22Rv1 (cell line): ENCODE measurements around the gene ANXA8.

Experiments used
- ZFX ChIP-seq: fragments of 450-650 bp; IDR thresholded peaks from 2 replicates; pipeline ENCODE4 v1.6.1; 2017; ENCODE audit warnings: antibody characterized with exemption, borderline replicate concordance
- TF ChIP-seq, protein P1 (sequence below): fragments of 450-650 bp; IDR thresholded peaks from 2 replicates; pipeline ENCODE4 v1.5.1; 2017; ENCODE audit warnings: mild to moderate bottlenecking

DNA sequence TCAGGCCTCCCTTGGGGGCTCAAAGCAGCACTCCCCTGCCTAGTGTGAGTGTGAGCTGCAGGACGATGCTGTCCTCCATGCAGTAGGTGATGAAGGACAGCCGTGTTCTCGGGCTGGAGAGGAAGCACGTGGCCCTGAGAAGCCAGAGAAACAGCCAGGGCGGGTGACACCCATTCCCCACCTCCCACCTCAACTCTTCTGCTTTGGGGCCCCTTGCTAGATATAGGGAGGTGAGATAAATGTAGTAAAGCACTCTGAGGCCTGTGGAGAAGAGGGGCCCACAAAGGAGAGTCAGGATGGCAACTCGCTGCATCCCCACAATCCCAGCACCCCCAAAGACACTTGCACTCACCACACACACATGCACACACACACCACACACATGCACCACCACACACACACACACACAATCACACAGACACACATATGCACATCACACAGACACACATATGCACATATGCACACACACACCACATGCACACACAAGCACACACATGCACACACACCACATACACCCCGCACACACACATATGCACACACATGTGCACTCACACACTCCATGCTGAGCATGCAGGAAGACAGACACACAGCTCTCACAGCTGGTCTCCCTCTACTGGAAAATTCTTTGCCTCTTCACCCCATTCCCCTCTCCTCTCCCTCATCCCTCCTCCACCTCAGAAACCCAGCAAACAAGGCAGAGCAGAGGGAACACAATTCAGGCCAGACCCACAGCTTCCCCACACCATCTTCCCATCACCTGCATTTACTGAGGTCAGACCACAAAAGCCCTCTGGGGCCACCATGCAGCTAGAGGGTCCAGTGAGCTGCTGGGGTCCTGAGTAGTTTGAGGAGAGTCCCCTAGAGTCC is 30.5 kb downstream of the ANXA8 start:
- TF ChIP-seq, protein P1, sequence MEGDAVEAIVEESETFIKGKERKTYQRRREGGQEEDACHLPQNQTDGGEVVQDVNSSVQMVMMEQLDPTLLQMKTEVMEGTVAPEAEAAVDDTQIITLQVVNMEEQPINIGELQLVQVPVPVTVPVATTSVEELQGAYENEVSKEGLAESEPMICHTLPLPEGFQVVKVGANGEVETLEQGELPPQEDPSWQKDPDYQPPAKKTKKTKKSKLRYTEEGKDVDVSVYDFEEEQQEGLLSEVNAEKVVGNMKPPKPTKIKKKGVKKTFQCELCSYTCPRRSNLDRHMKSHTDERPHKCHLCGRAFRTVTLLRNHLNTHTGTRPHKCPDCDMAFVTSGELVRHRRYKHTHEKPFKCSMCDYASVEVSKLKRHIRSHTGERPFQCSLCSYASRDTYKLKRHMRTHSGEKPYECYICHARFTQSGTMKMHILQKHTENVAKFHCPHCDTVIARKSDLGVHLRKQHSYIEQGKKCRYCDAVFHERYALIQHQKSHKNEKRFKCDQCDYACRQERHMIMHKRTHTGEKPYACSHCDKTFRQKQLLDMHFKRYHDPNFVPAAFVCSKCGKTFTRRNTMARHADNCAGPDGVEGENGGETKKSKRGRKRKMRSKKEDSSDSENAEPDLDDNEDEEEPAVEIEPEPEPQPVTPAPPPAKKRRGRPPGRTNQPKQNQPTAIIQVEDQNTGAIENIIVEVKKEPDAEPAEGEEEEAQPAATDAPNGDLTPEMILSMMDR, result no peak
- no peak for TF ChIP-seq ZFX
